Inferior parietal cortex (tissue), 1 donor: ENCODE measurements around the gene PDE6B.
"Not testable (repeated sequence)": the region's sequence is repeated elsewhere in the genome, so short reads cannot be mapped to it uniquely, and the experiment has no call there.

Source experiments
- DNase-seq: peaks from one replicate; pipeline ENCODE4 v3.0.0-alpha.2; 2016; ENCODE audit errors: extremely low spot score

PDE6B gene

GRCh38 chr4:669806-670559, 44.6 kb downstream of the PDE6B start:
- DNase-seq = not testable (repeated sequence)

GRCh38 chr4:671769-672168, 46.4 kb downstream of the PDE6B start:
- DNase-seq = no peak

GRCh38 chr4:673349-674091, 48.1 kb downstream of the PDE6B start:
- no peak for DNase-seq

GRCh38 chr4:674172-675035, 49.0 kb downstream of the PDE6B start, which contains the start of the genes ATP5ME and MYL5:
Gene ATP5ME (minus strand): TSS chr4:674276. CDS start chr4:674247, 29 bp downstream.
Gene MYL5 (plus strand): TSS chr4:674542. CDS start chr4:678027, 3,485 bp downstream.
- DNase-seq = peak; percentile 96

GRCh38 chr4:675036-675882, 49.9 kb downstream of the PDE6B start:
- DNase-seq = no peak

- DNase-seq = no peak
These were observed 50.9 kb downstream of the PDE6B start for GRCh38 chr4:675980-676870.

GRCh38 chr4:676871-677235, 51.5 kb downstream of the PDE6B start:
- no peak for DNase-seq

- no peak for DNase-seq
These were observed 52.3 kb downstream of the PDE6B start for GRCh38 chr4:677431-678293.

GRCh38 chr4:678331-679103, 53.1 kb downstream of the PDE6B start:
- DNase-seq = no peak

GRCh38 chr4:679104-679481, 53.7 kb downstream of the PDE6B start:
- DNase-seq = no peak

- DNase-seq = no peak
These were observed 54.3 kb downstream of the PDE6B start for GRCh38 chr4:679629-680028.

GRCh38 chr4:680091-680490, 54.7 kb downstream of the PDE6B start:
- DNase-seq = no peak

GRCh38 chr4:680551-680927, 55.2 kb downstream of the PDE6B start:
- DNase-seq = no peak

GRCh38 chr4:680928-681645, 55.7 kb downstream of the PDE6B start:
- DNase-seq = no peak

GRCh38 chr4:681736-682451, 56.5 kb downstream of the PDE6B start:
- DNase-seq = no peak

GRCh38 chr4:682490-683172, 57.3 kb downstream of the PDE6B start:
- DNase-seq = no peak
